GM12878 (cell line): Measurements from ENCODE around the gene NFYB. TPM values are rescaled to one million over a fixed set of nuclear protein-coding genes. Genes with fewer than 3 reads are reported as not detected.

ENCODE experiments used
- ATAC-seq: fragments of 200-7000 bp; cut with Tn5 transposase; 3 replicates; pipeline ENCODE4 v1.9.1; 2020; ENCODE audit warnings: mild to moderate bottlenecking, moderate library complexity
- BruUV-seq: library from RNA; stranded (reverse); fragments of 400-500 nt; replicated peaks from 2 replicates; lab custom pipeline; 2021; lab: Mats Ljungman, UMichigan
- CTCF ChIA-PET: fragments of 300-600 bp; sonication (Branson Sonifier 250); formaldehyde crosslinking; extraction: SDS; loops from one replicate; lab custom pipeline; 2021; ENCODE audit warnings: inconsistent platforms; lab: Yijun Ruan, JAX
- POLR2A ChIA-PET: fragments of 350-600 bp; formaldehyde crosslinking; extraction: SDS; loops from one replicate; lab custom pipeline; 2021; ENCODE audit warnings: inconsistent platforms; lab: Charles Lee
- RAD21 ChIA-PET: fragments of 300-600 bp; sonication (Branson Sonifier 250); formaldehyde crosslinking; loops from one replicate; lab custom pipeline; 2023; ENCODE audit warnings: antibody characterized with exemption; ENCODE audit not compliant: unreplicated experiment; lab: Charles Lee
- SMC1A ChIA-PET: fragments of 300-600 bp; sonication (Branson Sonifier 250); formaldehyde crosslinking; loops from one replicate; lab custom pipeline; 2023; ENCODE audit not compliant: unreplicated experiment, uncharacterized antibody; lab: Charles Lee
- DNase-seq: peaks from one replicate; pipeline ENCODE4 v3.0.0-alpha.2; 2011; ENCODE audit warnings: low read depth, low spot score
- FAIRE-seq: peaks from 3 replicates; lab custom pipeline; 2011; peaks lifted over from hg19 to GRCh38; lab: Jason Lieb, UNC
- H2AFZ ChIP-seq: 2 replicates; pipeline ENCODE4 v1.6.0; 2011; ENCODE audit warnings: low read depth, low read length, control low read depth; ENCODE audit not compliant: control insufficient read depth
- H3K27ac ChIP-seq: 2 replicates; pipeline ENCODE4 v1.5.1; 2011; ENCODE audit warnings: control low read depth; ENCODE audit not compliant: control insufficient read depth, insufficient read depth
- H3K27me3 ChIP-seq, 2 experiments: replicated peaks in 1 of 2; 2 replicates each; pipeline versions ENCODE4 v1.6.0 to v1.6.1; 2011; ENCODE audit warnings: low read length in 1 of 2; ENCODE audit not compliant: control insufficient read depth in 2 of 2, insufficient read depth in 2 of 2
- H3K36me3 ChIP-seq, 2 experiments: 2 replicates each; pipeline ENCODE4 v1.5.1; 2011; ENCODE audit warnings: low read length in 1 of 2; ENCODE audit not compliant: control insufficient read depth in 2 of 2, insufficient read depth in 2 of 2
- H3K4me1 ChIP-seq: 2 replicates; pipeline ENCODE4 v1.6.1; 2011; ENCODE audit warnings: mild to moderate bottlenecking, low read length, moderate library complexity, mixed read lengths; ENCODE audit not compliant: control insufficient read depth, insufficient read depth
- H3K4me2 ChIP-seq: 2 replicates; pipeline ENCODE4 v1.6.0; 2011; ENCODE audit warnings: control low read depth; ENCODE audit not compliant: control insufficient read depth, insufficient read depth
- H3K4me3 ChIP-seq: fragments of 200-600 bp; sonication (generic); 2 replicates; pipeline ENCODE4 v1.5.1; 2016
- H3K79me2 ChIP-seq: 2 replicates; pipeline ENCODE4 v1.6.0; 2011; ENCODE audit warnings: low read length; ENCODE audit not compliant: control insufficient read depth, insufficient read depth
- H3K9ac ChIP-seq: 2 replicates; pipeline ENCODE4 v1.8.0; 2011; ENCODE audit warnings: low read length, control low read depth, mixed read lengths; ENCODE audit not compliant: control insufficient read depth, insufficient read depth
- H3K9me3 ChIP-seq: replicated peaks from 3 replicates; pipeline ENCODE4 v1.5.1; 2011; ENCODE audit warnings: mild to moderate bottlenecking, low read length; ENCODE audit not compliant: control insufficient read depth, insufficient read depth
- H4K20me1 ChIP-seq: 2 replicates; pipeline ENCODE4 v1.6.0; 2011; ENCODE audit not compliant: control insufficient read depth, insufficient read depth
- BACH1 ChIP-seq: fragments of 450-650 bp; IDR thresholded peaks from 2 replicates; pipeline ENCODE4 v1.6.1; 2017; ENCODE audit warnings: mild to moderate bottlenecking, borderline replicate concordance
- CEBPB ChIP-seq, 2 experiments: fragments of 150-350 bp in 1 of 2; IDR thresholded peaks; 2 replicates each; pipeline ENCODE4 v1.6.1; 2012 to 2014; ENCODE audit warnings: low read depth in 2 of 2, low read length in 2 of 2, borderline replicate concordance in 1 of 2, inconsistent platforms in 1 of 2
- CREB1 ChIP-seq: IDR thresholded peaks from 2 replicates; pipeline ENCODE4 v1.6.1; 2012; ENCODE audit warnings: low read depth, mild to moderate bottlenecking, inconsistent platforms
- E2F4 ChIP-seq: IDR thresholded peaks from 2 replicates; pipeline ENCODE4 v1.6.1; 2012; ENCODE audit warnings: low read depth, low read length, improper control_type of control experiment
- ELK1 ChIP-seq: IDR thresholded peaks from 2 replicates; pipeline ENCODE4 v1.6.1; 2012; ENCODE audit warnings: low read depth, low read length, improper control_type of control experiment
- GATAD2B ChIP-seq: fragments of 450-650 bp; conservative IDR thresholded peaks from 2 replicates; pipeline ENCODE4 v1.6.1; 2017; ENCODE audit warnings: low read depth, mild to moderate bottlenecking, moderate library complexity
- IRF5 ChIP-seq: fragments of 450-650 bp; IDR thresholded peaks from 2 replicates; pipeline ENCODE4 v1.6.1; 2017; ENCODE audit warnings: borderline replicate concordance
- JUND ChIP-seq: IDR thresholded peaks from 2 replicates; pipeline ENCODE4 v1.6.1; 2012; ENCODE audit warnings: low read depth, mild to moderate bottlenecking, low read length, improper control_type of control experiment, moderate library complexity
- MTA2 ChIP-seq: fragments of 450-650 bp; IDR thresholded peaks from 2 replicates; pipeline ENCODE4 v1.6.1; 2016; ENCODE audit warnings: low read depth, mild to moderate bottlenecking, moderate library complexity
- NR2C1 ChIP-seq: fragments of 450-650 bp; IDR thresholded peaks from 2 replicates; pipeline ENCODE4 v1.6.1; 2017; ENCODE audit warnings: antibody characterized with exemption, mild to moderate bottlenecking, moderate library complexity
- PBX3 ChIP-seq: IDR thresholded peaks from 2 replicates; pipeline ENCODE4 v1.6.1; 2011; ENCODE audit warnings: mild to moderate bottlenecking, low read depth, low read length, moderate library complexity; ENCODE audit not compliant: insufficient replicate concordance
- RBBP5 ChIP-seq: fragments of 200-600 bp; sonication (generic); conservative IDR thresholded peaks from 2 replicates; pipeline ENCODE4 v1.6.1; 2016
- SIX5 ChIP-seq: IDR thresholded peaks from 2 replicates; pipeline ENCODE4 v1.6.1; 2011; ENCODE audit warnings: mild to moderate bottlenecking, low read depth, low read length, moderate library complexity; ENCODE audit not compliant: severe bottlenecking
- SP1 ChIP-seq: IDR thresholded peaks from one replicate; pipeline ENCODE4 v1.6.1; 2011; ENCODE audit warnings: low read depth, low read length
- SUZ12 ChIP-seq: fragments of 200-600 bp; sonication (generic); IDR thresholded peaks from one replicate; pipeline ENCODE4 v1.6.1; 2018; ENCODE audit warnings: antibody characterized with exemption, mild to moderate bottlenecking; ENCODE audit not compliant: unreplicated experiment
- TCF3 ChIP-seq: IDR thresholded peaks from 2 replicates; pipeline ENCODE4 v1.6.1; 2012; ENCODE audit warnings: low read depth, mild to moderate bottlenecking, low read length, borderline replicate concordance; ENCODE audit not compliant: insufficient read depth
- YBX1 ChIP-seq: fragments of 450-650 bp; IDR thresholded peaks from 2 replicates; pipeline ENCODE4 v1.6.1; 2016; ENCODE audit warnings: antibody characterized with exemption
- ZNF207 ChIP-seq: fragments of 450-650 bp; IDR thresholded peaks from 2 replicates; pipeline ENCODE4 v1.6.1; 2014; ENCODE audit warnings: antibody characterized with exemption, mild to moderate bottlenecking, borderline replicate concordance
- ZNF274 ChIP-seq: IDR thresholded peaks from one replicate; pipeline ENCODE4 v1.8.0; 2011; ENCODE audit not compliant: insufficient read length, insufficient read depth
- WGBS: methylation state at CpG from one replicate; pipeline ENCODE4 v1.1.6; 2016; ENCODE audit warnings: low lambda C conversion rate; ENCODE audit not compliant: insufficient replicate concordance, insufficient coverage; ENCODE audit errors: missing lambda C conversion rate; 5-methylcytosine and 5-hydroxymethylcytosine counted together
- in situ Hi-C: fragments of 300-500 bp; cut with MboI; formaldehyde crosslinking; loops from 9 replicates; pipeline ENCODE4 v1.14.3; 2018; ENCODE audit warnings: mixed read lengths
- intact Hi-C: fragments of 100-400 bp; cut with micrococcal nuclease; formaldehyde crosslinking; loops from one replicate; pipeline ENCODE4 v1.14.2; 2022; ENCODE audit not compliant: unreplicated experiment
- polyA plus RNA-seq, 11 experiments: library from polyadenylated mRNA; depleted of rRNA in 4 of 11; unstranded in 6 of 11; stranded (reverse) in 5 of 11; fragments of >200 nt; fragmentation: Nextera tagmentation in 4 of 11; fragmentation: Illumina TruSeq in 1 of 11; extraction: Ambion mirVana in 4 of 11; extraction: Trizol in 1 of 11; gene quantifications; 1 replicate in 1 of 11; 2 replicates in 10 of 11; pipeline versions ENCODE4 v1.2.1 to v1.2.3, GENCODE V29; 2011 to 2016; ENCODE audit warnings: inconsistent platforms in 2 of 11, missing spikeins in 2 of 11, low read depth in 1 of 11
- total RNA-seq, 4 experiments: library from RNA; depleted of rRNA in 3 of 4; stranded (reverse); fragments of >200 nt in 3 of 4; fragmentation: Illumina TruSeq in 1 of 4; extraction: Trizol in 1 of 4; gene quantifications; 2 replicates each; pipeline versions ENCODE4 v1.2.1 to v1.2.3, GENCODE V29; 2013 to 2021

Gene NFYB
- total and polyA plus RNA-seq, 10 of the 15 experiments (the other 5 are each of a cell fraction or from before 2014, with no cell fraction given) = 13.8 to 42.3 (median 28.2) TPM

GRCh38 chr12:104134882-104135281, 3.1 kb downstream of the NFYB start:
- Histone ChIP-seq H3K36me3 (peaks cover 0 to 9% of the 10 kb centered on the region in 2 experiments; a peak in 2 of 4 replicates), H3K27me3 (no peaks in the 10 kb centered on the region), H3K4me3 (no peak overlapping the region), H3K9ac (no peak overlapping the region), H4K20me1 (no peaks in the 10 kb centered on the region), H3K9me3 (no peaks in the 10 kb centered on the region), H3K79me2 (peaks cover 27% of the 10 kb centered on the region), H3K27ac (no peak overlapping the region), H3K4me1 (peaks cover 6% of the 10 kb centered on the region; the same call in 1 of the 2 replicates), H2AFZ (no peak overlapping the region), H3K4me2 (peak overlapping the region; percentile 78)
- ChIA-PET CTCF (interaction anchor here (0.7 to 3.1 kb wide), 2 partner anchors 10 to 25 kb away, joined by 3 to 17 read pairs; no protein-coding TSS in a partner anchor), POLR2A (no interaction called here), RAD21 (no interaction called here), SMC1A (interaction anchor here (1.0 to 2.1 kb wide), 2 partner anchors 26 to 255 kb away, joined by 3 to 8 read pairs; no protein-coding TSS in a partner anchor)
- in situ Hi-C loops = no loop called here
- no peak for TF ChIP-seq BACH1
- TF ChIP-seq SIX5 = no peak
- TF ChIP-seq GATAD2B = no peak
- no peak for TF ChIP-seq ELK1
- no peak for TF ChIP-seq SUZ12
- TF ChIP-seq NR2C1 = no peak
- no peak for TF ChIP-seq JUND
- TF ChIP-seq ZNF274 = no peak
- TF ChIP-seq E2F4 = no peak
- TF ChIP-seq RBBP5 = no peak
- no peak for TF ChIP-seq SP1
- no peak for TF ChIP-seq ZNF207
- TF ChIP-seq CREB1 = no peak
- TF ChIP-seq IRF5 = no peak
- TF ChIP-seq TCF3 = no peak
- TF ChIP-seq CEBPB (IDR thresholded peaks at IDR 0.05; ENCODE audit: borderline replicate concordance in 1 of 2, low read depth in 2 of 2, low read length in 2 of 2) = no peak
- no peak for TF ChIP-seq PBX3
- TF ChIP-seq MTA2 = no peak
- TF ChIP-seq YBX1 = no peak
- intact Hi-C loops = loop anchor here (5.0 kb wide), 1 partner anchor 152 kb away; no protein-coding TSS in a partner anchor
- BruUV-seq = no TSS peak
- no peak for DNase-seq
- ATAC-seq = no peak
- FAIRE-seq = no peak
- WGBS = 93% methylated on average over 1 of the region's 1 CpG
